ENCODE measurements around the gene MAP4K4. TPM values are rescaled to one million over a fixed set of nuclear protein-coding genes. Genes with fewer than 3 reads are reported as not detected.

MAP4K4 gene
- total and polyA plus RNA-seq, 2 experiments from 2014 or later = 20.3 to 115 TPM

GRCh38 chr2:101790857-101791256 is 93.3 kb downstream of the MAP4K4 start:
- Histone ChIP-seq H3K4me2 (ENCODE audit: unreplicated experiment) (peak overlapping the region; percentile 45), H3K79me2 (ENCODE audit: insufficient read depth) (peaks cover 100% of the 10 kb centered on the region), H3K9me2 (ENCODE audit: insufficient read depth) (no peaks in the 10 kb centered on the region), H4K20me1 (ENCODE audit: insufficient read depth) (peaks cover 48% of the 10 kb centered on the region), H2AFZ (no peak overlapping the region), H3K9me3 (ENCODE audit: low read depth) (no peaks in the 10 kb centered on the region), H3K9ac (peak overlapping the region; percentile 17; the same call in 1 of the 2 replicates), H3K4me1 (ENCODE audit: insufficient read depth) (peaks cover 66% of the 10 kb centered on the region), H3K4me3 (0 out of 2 replicates have a peak overlapping the region, but pooled peaks have one; percentile 12), H3K36me3 (ENCODE audit: low read depth) (peaks cover 10% of the 10 kb centered on the region), H3K27me3 (replicated peaks; ENCODE audit: insufficient read depth) (no peaks in the 10 kb centered on the region), H3K27ac (peak overlapping the region; percentile 75), H3F3A (ENCODE audit: insufficient read depth) (peaks cover 81% of the 10 kb centered on the region)
- WGBS, 2 experiments (ENCODE audit: low coverage in 1 of 2, low lambda C conversion rate in 2 of 2, missing lambda C conversion rate in 2 of 2) = 4 to 6% methylated on average over 4 of the region's 4 CpGs
- TF ChIP-seq EZH2 (IDR thresholded peaks at IDR 0.05; ENCODE audit: insufficient read depth, poor library complexity, severe bottlenecking) (no peak), EZH2phosphoT487 (IDR thresholded peaks at IDR 0.05; ENCODE audit: insufficient read depth, low read depth) (no peak)
- in situ Hi-C loops (cut with MboI) = no loop called here
- peak; percentile 81 for DNase-seq

GRCh38 chr2:101792208-101792607 is 94.7 kb downstream of the MAP4K4 start:
- H3K4me1 ChIP-seq (ENCODE audit: insufficient read depth) = peaks cover 68% of the 10 kb centered on the region
- no peak overlapping the region for H2AFZ ChIP-seq
- H3K4me2 ChIP-seq (ENCODE audit: unreplicated experiment) = no peak overlapping the region
- no peak overlapping the region for H3K4me3 ChIP-seq
- H3K9ac ChIP-seq = no peak overlapping the region
- no peak for TF ChIP-seq EZH2 (IDR thresholded peaks at IDR 0.05; ENCODE audit: insufficient read depth, poor library complexity, severe bottlenecking)
- TF ChIP-seq EZH2phosphoT487 (IDR thresholded peaks at IDR 0.05; ENCODE audit: insufficient read depth, low read depth) = no peak
- peaks cover 100% of the 10 kb centered on the region for H3K79me2 ChIP-seq (ENCODE audit: insufficient read depth)
- H3K9me2 ChIP-seq (ENCODE audit: insufficient read depth) = no peaks in the 10 kb centered on the region
- no peaks in the 10 kb centered on the region for H3K9me3 ChIP-seq (ENCODE audit: low read depth)
- DNase-seq = no peak
- in situ Hi-C loops (cut with MboI) = no loop called here
- H3F3A ChIP-seq (ENCODE audit: insufficient read depth) = peaks cover 92% of the 10 kb centered on the region
- H3K27me3 ChIP-seq (replicated peaks; ENCODE audit: insufficient read depth) = no peaks in the 10 kb centered on the region
- H3K27ac ChIP-seq = peak overlapping the region; percentile 75; the same call in 1 of the 2 replicates
- WGBS, 2 experiments (ENCODE audit: low coverage in 1 of 2, low lambda C conversion rate in 2 of 2, missing lambda C conversion rate in 2 of 2) = 96 to 98% methylated on average over 5 of the region's 5 CpGs
- peaks cover 35% of the 10 kb centered on the region for H4K20me1 ChIP-seq (ENCODE audit: insufficient read depth)
- H3K36me3 ChIP-seq (ENCODE audit: low read depth) = peaks cover 10% of the 10 kb centered on the region

GRCh38 chr2:101793277-101793969 is 95.9 kb downstream of the MAP4K4 start:
- WGBS, 2 experiments (ENCODE audit: low coverage in 1 of 2, low lambda C conversion rate in 2 of 2, missing lambda C conversion rate in 2 of 2) = 58 to 59% methylated on average over 3 of the region's 3 CpGs
- DNase-seq = peak; percentile 39
- H3K4me1 ChIP-seq (ENCODE audit: insufficient read depth) = peaks cover 61% of the 10 kb centered on the region

GRCh38 chr2:101794141-101794540 is 96.6 kb downstream of the MAP4K4 start:
- Histone ChIP-seq H3K9me3 (ENCODE audit: low read depth) (no peaks in the 10 kb centered on the region), H3K4me1 (ENCODE audit: insufficient read depth) (peaks cover 57% of the 10 kb centered on the region), H3K9ac (no peak overlapping the region), H2AFZ (no peak overlapping the region), H3K4me3 (no peak overlapping the region), H3K79me2 (ENCODE audit: insufficient read depth) (peaks cover 100% of the 10 kb centered on the region), H3K36me3 (ENCODE audit: low read depth) (peaks cover 10% of the 10 kb centered on the region), H3K4me2 (ENCODE audit: unreplicated experiment) (no peak overlapping the region), H3K27me3 (replicated peaks; ENCODE audit: insufficient read depth) (no peaks in the 10 kb centered on the region), H4K20me1 (ENCODE audit: insufficient read depth) (peaks cover 23% of the 10 kb centered on the region; the same call in 1 of the 2 replicates), H3F3A (ENCODE audit: insufficient read depth) (peaks cover 83% of the 10 kb centered on the region), H3K27ac (peak overlapping the region; percentile 19; the same call in 1 of the 2 replicates), H3K9me2 (ENCODE audit: insufficient read depth) (no peaks in the 10 kb centered on the region)
- TF ChIP-seq EZH2 (IDR thresholded peaks at IDR 0.05; ENCODE audit: insufficient read depth, poor library complexity, severe bottlenecking) = no peak
- in situ Hi-C loops (cut with MboI) = no loop called here
- DNase-seq = no peak
- 91 to 94% methylated on average over 2 of the region's 2 CpGs for WGBS, 2 experiments (ENCODE audit: low coverage in 1 of 2, low lambda C conversion rate in 2 of 2, missing lambda C conversion rate in 2 of 2)

More at GRCh38 chr2:101793277-101793969, 95.9 kb downstream of the MAP4K4 start:
- no peak overlapping the region for H3K4me3 ChIP-seq
- H2AFZ ChIP-seq = no peak overlapping the region
- H3K9me2 ChIP-seq (ENCODE audit: insufficient read depth) = no peaks in the 10 kb centered on the region
- peaks cover 100% of the 10 kb centered on the region for H3K79me2 ChIP-seq (ENCODE audit: insufficient read depth)
- in situ Hi-C loops (cut with MboI) = no loop called here
- no peaks in the 10 kb centered on the region for H3K9me3 ChIP-seq (ENCODE audit: low read depth)
- H3K27me3 ChIP-seq (replicated peaks; ENCODE audit: insufficient read depth) = no peaks in the 10 kb centered on the region
- no peak for TF ChIP-seq EZH2phosphoT487 (IDR thresholded peaks at IDR 0.05; ENCODE audit: insufficient read depth, low read depth)
- no peak overlapping the region for H3K9ac ChIP-seq
- no peak overlapping the region; the same call in 1 of the 2 replicates for H3K27ac ChIP-seq
- H3K36me3 ChIP-seq (ENCODE audit: low read depth) = peaks cover 10% of the 10 kb centered on the region
- no peak overlapping the region for H3K4me2 ChIP-seq (ENCODE audit: unreplicated experiment)
- H4K20me1 ChIP-seq (ENCODE audit: insufficient read depth) = peaks cover 26% of the 10 kb centered on the region; the same call in 1 of the 2 replicates
- H3F3A ChIP-seq (ENCODE audit: insufficient read depth) = peaks cover 83% of the 10 kb centered on the region

Data from GM23248 (cell line).